Karpas-422 (cell line): ENCODE measurements around the gene ARMH1. TPM values are rescaled to one million over a fixed set of nuclear protein-coding genes. Genes with fewer than 3 reads are reported as not detected.
A peak's percentile ranks its signal among the peaks of the same experiment; 100 is the strongest.

Source experiments
- DNase-seq: peaks from one replicate; pipeline ENCODE4 v3.0.0-alpha.2; 2015
- H2AFZ ChIP-seq: fragments of 200-600 bp; sonication (generic); 2 replicates; pipeline ENCODE4 v1.6.1; 2014; ENCODE audit warnings: antibody characterized with exemption, low read length, mixed read lengths
- H3K27ac ChIP-seq: fragments of 200-600 bp; sonication (generic); 2 replicates; pipeline ENCODE4 v1.5.1; 2014; ENCODE audit warnings: mild to moderate bottlenecking, low read length, moderate library complexity
- H3K27me3 ChIP-seq: fragments of 200-600 bp; sonication (generic); 2 replicates; pipeline ENCODE4 v1.6.1; 2014; ENCODE audit warnings: low read length, mixed read lengths
- H3K36me3 ChIP-seq: fragments of 200-600 bp; sonication (generic); 2 replicates; pipeline ENCODE4 v1.6.1; 2014; ENCODE audit warnings: low read length, mixed read lengths; ENCODE audit not compliant: insufficient read depth
- H3K4me1 ChIP-seq: fragments of 200-600 bp; sonication (generic); 2 replicates; pipeline ENCODE4 v1.6.1; 2014; ENCODE audit warnings: mild to moderate bottlenecking, low read length, mixed read lengths
- H3K4me2 ChIP-seq: fragments of 200-600 bp; sonication (generic); 2 replicates; pipeline ENCODE4 v1.6.1; 2014; ENCODE audit warnings: low read length, low read depth, mild to moderate bottlenecking; ENCODE audit not compliant: poor library complexity, severe bottlenecking
- H3K4me3 ChIP-seq: fragments of 200-600 bp; sonication (generic); 2 replicates; pipeline ENCODE4 v1.5.1; 2014; ENCODE audit warnings: mild to moderate bottlenecking, antibody characterized with exemption, low read length, mixed read lengths
- H3K79me2 ChIP-seq: fragments of 200-600 bp; sonication (generic); 2 replicates; pipeline ENCODE4 v1.6.1; 2014; ENCODE audit warnings: mild to moderate bottlenecking, low read length, mixed read lengths
- H3K9ac ChIP-seq: fragments of 200-600 bp; sonication (generic); 2 replicates; pipeline ENCODE4 v1.6.0; 2014; ENCODE audit warnings: low read length
- H3K9me2 ChIP-seq: fragments of 200-600 bp; sonication (generic), shearing (Covaris generic); replicated peaks from 2 replicates; pipeline ENCODE4 v1.6.0; 2014; ENCODE audit warnings: mild to moderate bottlenecking, low read length, moderate library complexity; ENCODE audit not compliant: insufficient read depth
- H3K9me3 ChIP-seq: fragments of 300-700, 200-600 bp; sonication (generic); 2 replicates; pipeline ENCODE4 v1.6.1; 2014; ENCODE audit warnings: low read length, mixed read lengths
- H4K20me1 ChIP-seq: fragments of 200-600 bp; sonication (generic); 2 replicates; pipeline ENCODE4 v1.6.1; 2014; ENCODE audit warnings: mild to moderate bottlenecking, antibody characterized with exemption, low read length, low read depth; ENCODE audit not compliant: insufficient read depth
- total RNA-seq: library from RNA; depleted of rRNA; stranded (reverse); fragments of >200 nt; shearing (Covaris generic); gene quantifications from 2 replicates; pipeline ENCODE4 v1.2.3, GENCODE V29; 2014; ENCODE audit warnings: low replicate concordance

Gene ARMH1
- total RNA-seq, 1 experiment from 2014 or later: 7.7 TPM

GRCh38 chr1:44678626-44679025, 4.1 kb downstream of the ARMH1 start:
- Histone ChIP-seq H3K4me2 (no peak overlapping the region), H3K79me2 (peaks cover 4% of the 10 kb centered on the region; the same call in 1 of the 2 replicates), H3K27me3 (no peaks in the 10 kb centered on the region), H2AFZ (no peak overlapping the region), H4K20me1 (peaks cover under 1% of the 10 kb centered on the region; the same call in 1 of the 2 replicates), H3K36me3 (0 out of 2 replicates have a peak, but pooled peaks cover 4% of the 10 kb centered on the region), H3K4me1 (peaks cover 56% of the 10 kb centered on the region), H3K9me3 (no peaks in the 10 kb centered on the region), H3K4me3 (no peak overlapping the region), H3K9me2 (no peaks in the 10 kb centered on the region), H3K27ac (peak overlapping the region; percentile 93; the same call in 1 of the 2 replicates), H3K9ac (no peak overlapping the region)
- DNase-seq: no peak

- H3K4me2 ChIP-seq: no peak overlapping the region
- peaks cover 3% of the 10 kb centered on the region; the same call in 1 of the 2 replicates for H3K79me2 ChIP-seq
- H3K27me3 ChIP-seq: no peaks in the 10 kb centered on the region
- peaks cover 53% of the 10 kb centered on the region for H3K4me1 ChIP-seq
- H3K36me3 ChIP-seq: 0 out of 2 replicates have a peak, but pooled peaks cover 4% of the 10 kb centered on the region
- H3K9me2 ChIP-seq: no peaks in the 10 kb centered on the region
- H3K9ac ChIP-seq: no peak overlapping the region
- no peak for DNase-seq
- no peak overlapping the region for H3K27ac ChIP-seq
- no peaks in the 10 kb centered on the region for H4K20me1 ChIP-seq
- H3K4me3 ChIP-seq: no peak overlapping the region
- no peaks in the 10 kb centered on the region for H3K9me3 ChIP-seq
- H2AFZ ChIP-seq: no peak overlapping the region
Measured at GRCh38 chr1:44679468-44679867, 5.0 kb downstream of the ARMH1 start.

- peaks cover 27% of the 10 kb centered on the region for H3K4me1 ChIP-seq
- 0 out of 2 replicates have a peak, but pooled peaks cover 4% of the 10 kb centered on the region for H3K36me3 ChIP-seq
- no peaks in the 10 kb centered on the region for H3K9me2 ChIP-seq
- no peak overlapping the region for H3K9ac ChIP-seq
- H2AFZ ChIP-seq: no peak overlapping the region
- H3K4me3 ChIP-seq: no peak overlapping the region
- H3K27me3 ChIP-seq: no peaks in the 10 kb centered on the region
- no peak for DNase-seq
- peak overlapping the region; percentile 20 for H3K4me2 ChIP-seq
- peaks cover 3% of the 10 kb centered on the region; the same call in 1 of the 2 replicates for H3K79me2 ChIP-seq
- no peaks in the 10 kb centered on the region for H4K20me1 ChIP-seq
- no peak overlapping the region for H3K27ac ChIP-seq
- no peaks in the 10 kb centered on the region for H3K9me3 ChIP-seq
Measured at GRCh38 chr1:44681905-44682882, 7.7 kb downstream of the ARMH1 start.

GRCh38 chr1:44682883-44683265, 8.4 kb downstream of the ARMH1 start:
- Histone ChIP-seq H3K4me1 (peaks cover 20% of the 10 kb centered on the region), H4K20me1 (no peaks in the 10 kb centered on the region), H3K27me3 (no peaks in the 10 kb centered on the region), H3K9me3 (no peaks in the 10 kb centered on the region), H3K9me2 (no peaks in the 10 kb centered on the region), H3K4me2 (no peak overlapping the region), H3K4me3 (no peak overlapping the region), H3K79me2 (peaks cover 3% of the 10 kb centered on the region; the same call in 1 of the 2 replicates), H3K27ac (no peak overlapping the region), H3K36me3 (0 out of 2 replicates have a peak, but pooled peaks cover 4% of the 10 kb centered on the region), H2AFZ (no peak overlapping the region), H3K9ac (no peak overlapping the region)
- DNase-seq: no peak

GRCh38 chr1:44684525-44684924, 10.0 kb downstream of the ARMH1 start:
- Histone ChIP-seq H3K4me2 (no peak overlapping the region), H3K27me3 (no peaks in the 10 kb centered on the region), H3K4me1 (peaks cover 10% of the 10 kb centered on the region), H3K27ac (no peak overlapping the region), H3K9ac (no peak overlapping the region), H2AFZ (no peak overlapping the region), H3K36me3 (0 out of 2 replicates have a peak, but pooled peaks cover 2% of the 10 kb centered on the region), H3K9me2 (no peaks in the 10 kb centered on the region), H3K9me3 (no peaks in the 10 kb centered on the region), H4K20me1 (no peaks in the 10 kb centered on the region), H3K4me3 (no peak overlapping the region), H3K79me2 (no peaks in the 10 kb centered on the region)
- DNase-seq: no peak

GRCh38 chr1:44685218-44685617, 10.7 kb downstream of the ARMH1 start:
- no peaks in the 10 kb centered on the region for H3K9me2 ChIP-seq
- no peak overlapping the region for H3K4me3 ChIP-seq
- peaks cover 10% of the 10 kb centered on the region for H3K4me1 ChIP-seq
- H2AFZ ChIP-seq: no peak overlapping the region
- H3K27ac ChIP-seq: no peak overlapping the region
- no peak overlapping the region for H3K9ac ChIP-seq
- no peaks in the 10 kb centered on the region for H3K79me2 ChIP-seq
- H3K36me3 ChIP-seq: no peaks in the 10 kb centered on the region
- H3K9me3 ChIP-seq: no peaks in the 10 kb centered on the region
- H4K20me1 ChIP-seq: no peaks in the 10 kb centered on the region
- DNase-seq: no peak
- H3K27me3 ChIP-seq: no peaks in the 10 kb centered on the region
- H3K4me2 ChIP-seq: no peak overlapping the region

GRCh38 chr1:44685881-44686280, 11.4 kb downstream of the ARMH1 start:
- H3K9ac ChIP-seq: no peak overlapping the region
- no peaks in the 10 kb centered on the region for H3K9me2 ChIP-seq
- no peak overlapping the region for H2AFZ ChIP-seq

GRCh38 chr1:44688760-44689446, 14.4 kb downstream of the ARMH1 start:
- Histone ChIP-seq H3K4me2 (no peak overlapping the region), H3K9ac (no peak overlapping the region), H2AFZ (no peak overlapping the region), H3K9me3 (no peaks in the 10 kb centered on the region), H3K4me3 (no peak overlapping the region), H4K20me1 (no peaks in the 10 kb centered on the region), H3K27ac (no peak overlapping the region), H3K36me3 (no peaks in the 10 kb centered on the region), H3K4me1 (no peaks in the 10 kb centered on the region), H3K79me2 (no peaks in the 10 kb centered on the region), H3K27me3 (no peaks in the 10 kb centered on the region), H3K9me2 (no peaks in the 10 kb centered on the region)
- DNase-seq: no peak

More at GRCh38 chr1:44685881-44686280, 11.4 kb downstream of the ARMH1 start:
- no peak overlapping the region for H3K27ac ChIP-seq
- no peaks in the 10 kb centered on the region for H3K9me3 ChIP-seq
- no peaks in the 10 kb centered on the region for H3K36me3 ChIP-seq
- no peaks in the 10 kb centered on the region for H4K20me1 ChIP-seq
- no peaks in the 10 kb centered on the region for H3K27me3 ChIP-seq
- no peak for DNase-seq
- H3K4me2 ChIP-seq: no peak overlapping the region
- H3K4me3 ChIP-seq: no peak overlapping the region
- no peaks in the 10 kb centered on the region for H3K79me2 ChIP-seq
- peaks cover 10% of the 10 kb centered on the region for H3K4me1 ChIP-seq
